Brain microvascular endothelial cell (primary cell): ENCODE results near the gene ZNF469.

ENCODE experiments used
- DNase-seq: peaks from one replicate; pipeline ENCODE4 v3.0.0-alpha.2; 2020
- H3K27ac ChIP-seq: fragments of 250-450 bp; sonication (Bioruptor Pico); 2 replicates; pipeline ENCODE4 v1.5.1; 2020; ENCODE audit warnings: mild to moderate bottlenecking, moderate library complexity
- H3K27me3 ChIP-seq: fragments of 250-450 bp; sonication (Bioruptor Pico); replicated peaks from 2 replicates; pipeline ENCODE4 v1.5.1; 2020; ENCODE audit warnings: mild to moderate bottlenecking
- H3K36me3 ChIP-seq: fragments of 250-450 bp; sonication (Bioruptor Pico); replicated peaks from 2 replicates; pipeline ENCODE4 v1.5.1; 2020; ENCODE audit warnings: mild to moderate bottlenecking
- H3K4me3 ChIP-seq: 2 replicates; pipeline ENCODE4 v1.5.1; 2011; ENCODE audit warnings: low read depth, mild to moderate bottlenecking, control low read depth, low read length, moderate library complexity
- CTCF ChIP-seq: IDR thresholded peaks from 2 replicates; pipeline ENCODE4 v1.5.1; 2011; ENCODE audit warnings: low read depth, mild to moderate bottlenecking, moderate library complexity, low read length, control low read depth, inconsistent platforms; ENCODE audit errors: missing control alignments
- in situ Hi-C: cut with HindIII; loops from 2 replicates; pipeline ENCODE4 v1.10.0; 2017; ENCODE audit warnings: low sequenced_read_pairs, low pct_ligation_motif_present

The ZNF469 gene

GRCh38 chr16:88401604-88402246, 19.0 kb downstream of the ZNF469 start:
- Histone ChIP-seq H3K27me3 (no peaks in the 10 kb centered on the region), H3K27ac (no peak overlapping the region), H3K4me3 (no peak overlapping the region), H3K36me3 (peaks cover 18% of the 10 kb centered on the region)
- in situ Hi-C loops, result no loop called here
- DNase-seq, result no peak
- TF ChIP-seq CTCF, result no peak

GRCh38 chr16:88402551-88403240, 19.9 kb downstream of the ZNF469 start:
- H3K36me3 ChIP-seq, result peaks cover 17% of the 10 kb centered on the region
- no peak overlapping the region for H3K27ac ChIP-seq
- H3K27me3 ChIP-seq, result no peaks in the 10 kb centered on the region
- no peak for DNase-seq
- no peak for TF ChIP-seq CTCF
- in situ Hi-C loops, result no loop called here
- no peak overlapping the region for H3K4me3 ChIP-seq

GRCh38 chr16:88403794-88404581, 21.2 kb downstream of the ZNF469 start:
- DNase-seq, result no peak
- in situ Hi-C loops, result no loop called here
- H3K36me3 ChIP-seq, result peaks cover 15% of the 10 kb centered on the region

GRCh38 chr16:88404769-88405168, 22.0 kb downstream of the ZNF469 start:
- Histone ChIP-seq H3K4me3 (no peak overlapping the region), H3K27ac (no peak overlapping the region), H3K36me3 (peaks cover 13% of the 10 kb centered on the region), H3K27me3 (no peaks in the 10 kb centered on the region)
- DNase-seq, result no peak
- in situ Hi-C loops, result no loop called here
- no peak for TF ChIP-seq CTCF

More at GRCh38 chr16:88403794-88404581, 21.2 kb downstream of the ZNF469 start:
- Histone ChIP-seq H3K27me3 (no peaks in the 10 kb centered on the region), H3K27ac (no peak overlapping the region), H3K4me3 (no peak overlapping the region)
- TF ChIP-seq CTCF, result peak; percentile 32

GRCh38 chr16:88405216-88406060, 22.7 kb downstream of the ZNF469 start:
- in situ Hi-C loops, result no loop called here
- no peak for TF ChIP-seq CTCF
- H3K27ac ChIP-seq, result no peak overlapping the region

More at GRCh38 chr16:88405216-88406060, 22.7 kb downstream of the ZNF469 start:
- peak; percentile 30 for DNase-seq
- H3K36me3 ChIP-seq, result peaks cover 9% of the 10 kb centered on the region
- H3K27me3 ChIP-seq, result no peaks in the 10 kb centered on the region
- H3K4me3 ChIP-seq, result no peak overlapping the region
